Putamen (tissue), 1 donor: ENCODE results near the gene LRRC8A.
"Not testable (repeated sequence)": the region's sequence is repeated elsewhere in the genome, so short reads cannot be mapped to it uniquely, and the experiment has no call there.

Source experiments
- DNase-seq: peaks from one replicate; pipeline ENCODE4 v3.0.0-alpha.2; 2016; ENCODE audit warnings: low spot score

The LRRC8A gene

GRCh38 chr9:128870128-128870940, 11.6 kb upstream of the LRRC8A start:
- no peak for DNase-seq

GRCh38 chr9:128870941-128871265, 11.0 kb upstream of the LRRC8A start:
- not testable (repeated sequence) for DNase-seq

GRCh38 chr9:128877852-128878251, 4.1 kb upstream of the LRRC8A start:
- DNase-seq: no peak

GRCh38 chr9:128882677-128883603, 1.0 kb downstream of the LRRC8A start:
- DNase-seq: no peak

GRCh38 chr9:128884164-128884563, 2.2 kb downstream of the LRRC8A start:
- no peak for DNase-seq

- no peak for DNase-seq
Measured at GRCh38 chr9:128885376-128885775, 3.4 kb downstream of the LRRC8A start.

- DNase-seq: no peak
Measured at GRCh38 chr9:128885798-128886197, 3.9 kb downstream of the LRRC8A start.

- no peak for DNase-seq
Measured at GRCh38 chr9:128886211-128886891, 4.4 kb downstream of the LRRC8A start.

GRCh38 chr9:128887049-128887448, 5.1 kb downstream of the LRRC8A start:
- no peak for DNase-seq

- DNase-seq: no peak
Measured at GRCh38 chr9:128887914-128888350, 6.0 kb downstream of the LRRC8A start.

GRCh38 chr9:128891321-128892220, 9.6 kb downstream of the LRRC8A start:
- no peak for DNase-seq

GRCh38 chr9:128892221-128892921, 10.4 kb downstream of the LRRC8A start:
- DNase-seq: peak; percentile 92

GRCh38 chr9:128893354-128893753, 11.4 kb downstream of the LRRC8A start:
- DNase-seq: no peak

- no peak for DNase-seq
Measured at GRCh38 chr9:128894764-128895163, 12.8 kb downstream of the LRRC8A start.

GRCh38 chr9:128895556-128895955, 13.6 kb downstream of the LRRC8A start:
- no peak for DNase-seq

GRCh38 chr9:128898382-128898781, 16.4 kb downstream of the LRRC8A start:
- no peak for DNase-seq

- DNase-seq: no peak
Measured at GRCh38 chr9:128898845-128899565, 17.1 kb downstream of the LRRC8A start.

- DNase-seq: no peak
Measured at GRCh38 chr9:128899566-128900322, 17.8 kb downstream of the LRRC8A start.

- DNase-seq: no peak
Measured at GRCh38 chr9:128901379-128901778, 19.4 kb downstream of the LRRC8A start.
